K562 (cell line): Measurements from ENCODE around the gene ADAMTS14.

Experiments used
- TAF1 ChIP-seq: IDR thresholded peaks from 2 replicates; pipeline ENCODE4 v1.6.1; 2011; ENCODE audit warnings: mild to moderate bottlenecking, low read length, moderate library complexity; ENCODE audit not compliant: insufficient read depth, control insufficient read depth, severe bottlenecking; ENCODE audit errors: extremely low read depth
- TCF7 ChIP-seq: sonication (generic); IDR thresholded peaks from 2 replicates; pipeline ENCODE4 v1.6.1; 2016; ENCODE audit warnings: antibody characterized with exemption, borderline replicate concordance
- TF ChIP-seq, protein P1 (sequence below), 3 experiments: IDR thresholded peaks in 2 of 3; conservative IDR thresholded peaks in 1 of 3; 2 replicates each; pipeline ENCODE4 v1.5.1; 2011 to 2012; ENCODE audit warnings: low read length in 3 of 3, mild to moderate bottlenecking in 3 of 3, control low read depth in 2 of 3, improper control_type of control experiment in 1 of 3, inconsistent platforms in 1 of 3, low read depth in 1 of 3, mixed read lengths in 1 of 3, moderate library complexity in 1 of 3; ENCODE audit not compliant: insufficient read depth in 2 of 3

DNA sequence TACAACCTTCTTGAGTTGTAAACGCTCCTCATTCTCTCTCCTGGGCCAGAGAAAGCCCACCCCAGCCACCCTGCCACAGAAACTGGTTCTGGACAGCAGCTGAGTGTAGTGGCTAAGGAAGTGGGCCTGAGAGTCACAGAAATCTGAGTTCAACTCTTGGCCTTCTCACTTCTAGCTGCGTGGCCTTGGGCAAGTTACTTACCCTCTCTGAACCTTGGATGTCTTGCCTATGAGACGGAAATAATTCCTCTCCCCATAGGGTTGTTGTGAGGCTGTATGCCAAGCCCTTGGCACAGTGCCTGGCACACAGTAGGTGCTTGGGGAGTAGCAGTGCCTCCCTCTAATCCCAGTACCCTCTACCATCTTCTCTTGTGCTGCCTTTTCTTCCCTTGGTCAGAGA, 51.5 kb downstream of the ADAMTS14 start:
- TF ChIP-seq TAF1 (no peak), TCF7 (no peak)
- TF ChIP-seq, protein P1, sequence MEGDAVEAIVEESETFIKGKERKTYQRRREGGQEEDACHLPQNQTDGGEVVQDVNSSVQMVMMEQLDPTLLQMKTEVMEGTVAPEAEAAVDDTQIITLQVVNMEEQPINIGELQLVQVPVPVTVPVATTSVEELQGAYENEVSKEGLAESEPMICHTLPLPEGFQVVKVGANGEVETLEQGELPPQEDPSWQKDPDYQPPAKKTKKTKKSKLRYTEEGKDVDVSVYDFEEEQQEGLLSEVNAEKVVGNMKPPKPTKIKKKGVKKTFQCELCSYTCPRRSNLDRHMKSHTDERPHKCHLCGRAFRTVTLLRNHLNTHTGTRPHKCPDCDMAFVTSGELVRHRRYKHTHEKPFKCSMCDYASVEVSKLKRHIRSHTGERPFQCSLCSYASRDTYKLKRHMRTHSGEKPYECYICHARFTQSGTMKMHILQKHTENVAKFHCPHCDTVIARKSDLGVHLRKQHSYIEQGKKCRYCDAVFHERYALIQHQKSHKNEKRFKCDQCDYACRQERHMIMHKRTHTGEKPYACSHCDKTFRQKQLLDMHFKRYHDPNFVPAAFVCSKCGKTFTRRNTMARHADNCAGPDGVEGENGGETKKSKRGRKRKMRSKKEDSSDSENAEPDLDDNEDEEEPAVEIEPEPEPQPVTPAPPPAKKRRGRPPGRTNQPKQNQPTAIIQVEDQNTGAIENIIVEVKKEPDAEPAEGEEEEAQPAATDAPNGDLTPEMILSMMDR (IDR thresholded peaks at IDR 0.05 in 2 of 3, conservative IDR thresholded peaks at IDR 0.05 in 1 of 3; ENCODE audit: insufficient read depth in 2 of 3, low read depth in 1 of 3, low read length in 3 of 3), result no peak
